ENCODE data around the gene DEFB108B.
"Not testable (repeated sequence)": the region's sequence is repeated elsewhere in the genome, so short reads cannot be mapped to it uniquely, and the experiment has no call there.

Gene DEFB108B, protein sequence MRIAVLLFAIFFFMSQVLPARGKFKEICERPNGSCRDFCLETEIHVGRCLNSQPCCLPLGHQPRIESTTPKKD

DNA sequence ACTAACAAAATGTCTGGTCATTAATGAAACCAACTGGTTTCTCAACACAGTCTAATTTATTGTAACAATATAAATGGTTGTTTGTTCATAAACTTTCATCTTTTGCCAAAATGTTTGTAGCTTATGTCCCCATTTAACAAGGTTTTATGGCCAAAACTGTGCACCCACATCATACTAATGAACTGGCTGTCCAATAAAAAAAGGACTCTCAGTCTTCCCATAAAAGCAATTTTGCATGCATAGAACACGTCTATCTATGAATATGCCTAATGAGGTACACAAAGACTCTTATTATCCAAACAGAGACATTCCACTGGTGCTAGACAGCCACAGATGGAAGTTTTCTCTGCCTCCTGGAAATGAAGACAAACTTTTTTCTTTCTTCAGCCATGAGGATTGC, at the start of gene DEFB108B:
Gene DEFB108B (plus strand): TSS at position 390 of the 400 bp plus-strand sequence. CDS start 0 bp downstream, at position 390.
- not testable (repeated sequence) for DNase-seq

DNA sequence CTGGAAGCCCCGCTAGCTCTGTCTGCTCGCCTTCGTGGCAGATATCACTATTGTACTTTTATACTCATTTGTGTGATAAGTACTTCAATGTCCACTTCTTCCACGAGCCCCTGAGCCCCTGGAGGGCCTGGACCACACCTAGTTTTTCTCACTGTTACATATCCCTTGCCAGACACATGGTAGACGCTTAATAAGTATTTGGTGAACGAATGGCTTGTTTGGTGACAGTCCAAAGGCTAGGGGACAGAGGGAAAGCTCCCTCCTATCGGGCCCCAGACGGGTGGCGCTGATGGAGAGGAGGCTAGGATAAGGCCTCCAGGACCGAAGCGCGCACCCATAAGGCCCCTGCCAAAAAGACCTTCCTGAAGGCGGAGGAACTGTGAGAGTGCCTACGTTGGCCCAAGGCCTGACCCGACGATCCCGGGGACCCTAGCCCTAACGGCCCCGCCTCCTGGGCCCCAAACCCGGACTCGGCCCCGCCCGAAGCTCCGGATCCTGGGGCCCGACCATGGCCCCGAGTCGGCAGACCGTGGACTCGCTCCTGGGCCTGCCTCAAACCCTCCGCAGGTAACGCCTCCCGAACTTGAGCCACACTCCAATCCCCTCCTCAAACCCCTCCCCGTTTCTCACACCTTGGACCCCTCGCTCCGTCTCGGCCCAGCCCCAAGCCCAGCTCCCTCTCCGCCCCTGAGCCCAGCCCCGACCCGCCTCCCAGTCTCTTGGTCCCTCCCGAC, 46.7 kb upstream of the DEFB108B start:
- DNase-seq, result peak; percentile 99

DNA sequence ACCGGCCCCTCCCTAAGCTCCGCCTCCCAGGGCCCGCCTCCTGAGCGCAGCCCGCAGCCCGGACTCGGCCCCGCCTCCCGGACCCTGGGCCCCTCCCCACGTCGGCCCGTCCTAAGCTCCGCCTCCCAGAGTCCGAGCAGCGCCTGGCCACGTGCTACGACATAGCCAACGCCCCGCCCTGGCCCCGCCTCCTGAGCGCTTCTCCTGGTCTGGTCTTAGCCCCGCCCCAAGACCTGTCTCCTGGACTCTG, 46.2 kb upstream of the DEFB108B start:
- not testable (repeated sequence) for DNase-seq

DNA sequence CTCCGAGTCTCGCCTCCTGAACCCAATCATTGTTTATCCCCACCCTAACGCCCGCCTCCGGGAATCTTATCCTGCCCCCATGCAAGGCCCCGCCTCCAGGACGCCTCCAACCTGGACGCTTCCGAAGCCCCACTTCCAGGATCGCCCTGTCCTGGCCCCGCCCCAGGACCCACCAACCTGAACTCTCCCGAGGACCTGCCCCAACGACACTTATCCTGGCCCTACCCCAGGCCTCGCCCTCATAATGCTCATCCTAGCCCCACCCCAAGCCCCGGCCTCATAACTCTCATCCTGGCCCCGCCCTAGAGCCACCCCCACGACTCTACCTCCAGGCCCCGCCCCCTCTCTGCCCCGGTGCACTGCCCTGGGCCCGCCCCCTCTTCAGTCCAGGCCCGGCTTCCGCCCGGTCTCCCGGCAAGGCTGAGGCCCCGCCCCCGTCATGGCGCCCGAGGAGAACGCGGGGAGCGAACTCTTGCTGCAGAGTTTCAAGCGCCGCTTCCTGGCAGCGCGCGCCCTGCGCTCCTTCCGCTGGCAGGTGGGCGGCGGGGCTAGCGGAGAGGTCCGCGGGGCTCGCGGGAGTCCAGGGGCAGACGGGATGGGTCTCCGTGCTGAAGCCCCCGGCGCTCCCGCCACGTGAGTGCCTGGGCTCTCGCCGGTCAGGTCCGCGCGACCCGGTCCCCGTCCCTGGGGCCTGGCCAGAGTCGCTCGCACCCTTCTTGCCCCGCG, 45.7 kb upstream of the DEFB108B start:
- DNase-seq, result peak; percentile 100

DNA sequence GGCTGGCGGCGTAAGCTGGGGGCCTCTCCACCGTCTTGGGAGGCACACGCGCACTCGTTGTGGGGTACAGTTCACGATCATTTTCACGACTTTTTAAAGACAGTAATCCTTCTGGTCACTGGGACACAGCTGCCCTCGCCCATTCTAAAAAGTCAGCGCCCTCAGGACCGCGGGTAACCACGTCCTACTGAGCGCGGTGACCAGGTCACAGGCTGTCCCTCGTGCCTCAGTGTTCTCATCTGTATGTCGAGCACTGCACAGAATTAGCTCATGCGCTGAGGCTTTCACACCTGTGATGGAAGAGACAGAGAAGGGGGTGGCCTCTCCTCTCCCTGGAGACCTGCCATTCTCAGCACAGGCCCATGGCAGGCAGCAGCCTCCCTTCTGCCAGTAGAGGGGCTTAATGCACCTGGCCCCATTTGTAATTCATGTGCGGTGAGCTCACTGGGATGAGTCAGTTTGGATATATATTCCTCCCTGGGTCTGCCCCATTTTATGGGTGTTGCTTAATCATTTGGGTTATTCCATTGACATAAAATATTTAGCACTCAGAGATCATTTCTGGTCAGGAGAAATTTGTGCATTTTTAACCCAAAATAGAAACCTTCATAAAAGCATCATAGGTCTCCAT, 45.1 kb upstream of the DEFB108B start:
- peak; percentile 77 for DNase-seq

DNA sequence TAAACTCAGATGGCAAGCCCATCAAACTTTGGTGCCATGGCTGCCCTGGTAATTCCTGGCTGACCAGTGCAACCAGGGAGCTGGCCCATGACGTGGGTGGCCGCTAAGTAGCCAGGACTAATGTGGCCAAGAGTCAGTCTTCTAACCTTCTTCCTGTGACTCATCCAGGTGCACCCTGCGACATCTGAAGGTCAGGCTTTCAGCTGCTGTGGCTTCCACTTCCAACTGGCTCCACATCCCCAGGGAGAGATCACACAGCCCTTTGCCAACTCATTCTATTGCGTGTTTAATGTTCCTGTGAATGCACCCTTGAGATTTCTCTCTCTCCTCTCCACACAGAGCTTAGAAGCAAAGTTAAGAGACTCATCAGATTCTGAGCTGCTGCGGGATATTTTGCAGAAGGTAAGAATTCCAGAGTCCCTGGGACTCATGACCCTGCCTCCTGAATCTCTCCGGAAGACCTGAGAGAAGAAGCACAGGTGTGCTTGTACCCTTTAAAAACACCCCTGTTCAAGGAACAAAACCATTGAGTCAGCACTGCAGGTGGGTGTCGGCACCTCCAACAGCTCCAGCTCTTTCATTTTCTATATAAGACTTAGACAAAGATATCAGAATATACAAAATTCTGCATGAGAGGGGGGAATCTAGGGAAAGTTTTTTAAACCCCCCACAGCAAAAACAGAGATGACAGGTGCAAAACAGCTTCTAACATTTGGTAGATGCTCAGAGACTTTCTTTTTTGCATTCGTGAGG, 43.4 kb upstream of the DEFB108B start:
- DNase-seq, result not testable (repeated sequence)

DNA sequence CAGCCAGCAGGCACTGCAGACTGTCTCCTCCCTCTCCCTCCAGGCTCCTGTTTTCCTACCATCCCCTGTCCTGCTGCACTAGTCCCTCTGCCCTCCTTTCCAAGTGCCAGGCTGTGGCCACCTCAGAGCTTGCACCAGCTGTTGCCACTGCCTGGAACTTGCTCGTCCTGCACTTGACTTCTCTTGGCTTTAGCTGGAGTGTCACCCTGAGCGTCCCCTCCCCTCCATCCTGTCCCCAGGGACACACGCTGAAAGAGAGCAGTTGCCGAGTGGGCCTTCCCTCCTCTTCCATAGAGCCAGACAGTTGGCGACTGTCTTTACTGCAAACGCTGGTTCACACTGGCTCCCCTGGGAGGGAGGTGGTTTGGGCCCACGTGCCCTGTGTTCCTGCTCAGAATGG, 41.9 kb upstream of the DEFB108B start:
- DNase-seq, result not testable (repeated sequence)

DNA sequence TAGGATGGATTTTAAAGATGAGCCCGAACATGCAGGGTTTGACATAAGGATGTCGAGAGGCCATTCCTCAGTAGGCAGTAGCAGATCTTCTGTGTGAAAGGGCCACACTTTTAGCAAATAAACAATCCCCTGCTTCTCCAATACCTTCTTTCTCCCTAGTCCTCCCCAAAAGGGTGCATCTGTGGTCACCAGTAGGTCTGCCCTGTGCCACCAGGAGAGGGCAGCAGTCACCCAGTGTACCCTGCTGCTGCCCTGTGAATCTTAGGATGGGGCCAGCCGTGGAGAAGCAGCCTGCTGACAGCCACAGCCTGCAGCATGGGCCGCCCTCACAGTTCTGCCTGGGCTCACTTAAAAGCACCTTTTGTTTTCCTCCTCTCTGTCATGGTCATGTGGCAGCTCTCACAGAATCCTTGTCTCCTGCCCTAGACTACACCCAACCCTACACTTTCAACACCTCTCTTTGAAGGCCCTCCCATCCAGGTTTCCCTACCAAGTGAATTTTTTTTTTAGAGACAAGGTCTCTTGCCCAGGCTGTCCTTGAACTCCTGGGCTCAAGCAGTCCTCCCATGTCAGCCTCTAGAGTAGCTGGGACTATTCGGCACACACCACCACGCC, 40.3 kb upstream of the DEFB108B start:
- peak; percentile 68 for DNase-seq

DNA sequence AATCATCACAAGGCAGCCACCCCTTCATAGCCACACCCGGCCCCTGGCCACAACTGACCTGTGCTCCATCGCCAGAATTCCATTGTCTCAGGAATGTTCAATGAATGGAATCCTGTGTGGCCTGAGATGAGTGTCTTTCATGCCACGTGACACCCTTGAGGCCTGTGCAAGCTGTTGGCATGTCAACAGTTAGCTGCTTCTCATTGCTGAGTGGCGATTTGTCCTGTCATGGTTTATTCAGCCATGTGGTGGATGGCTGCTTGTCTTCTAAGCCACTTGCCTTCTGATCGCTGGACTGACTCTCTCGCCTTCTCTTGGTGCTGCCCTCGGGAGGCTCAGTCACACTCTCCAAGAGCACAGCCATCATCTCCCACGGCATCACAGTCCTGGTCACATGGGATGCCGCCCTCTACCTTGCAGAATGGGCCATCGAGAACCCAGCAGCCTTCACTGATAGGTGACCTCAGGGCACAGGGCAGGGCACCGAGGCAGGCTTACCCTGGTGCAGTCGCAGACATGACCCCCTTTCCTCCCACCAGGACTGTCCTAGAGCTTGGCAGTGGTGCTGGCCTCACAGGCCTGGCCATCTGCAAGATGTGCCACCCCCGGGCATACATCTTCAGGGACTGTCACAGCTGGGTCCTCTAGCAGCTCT, 38.5 kb upstream of the DEFB108B start:
- peak; percentile 78 for DNase-seq

DNA sequence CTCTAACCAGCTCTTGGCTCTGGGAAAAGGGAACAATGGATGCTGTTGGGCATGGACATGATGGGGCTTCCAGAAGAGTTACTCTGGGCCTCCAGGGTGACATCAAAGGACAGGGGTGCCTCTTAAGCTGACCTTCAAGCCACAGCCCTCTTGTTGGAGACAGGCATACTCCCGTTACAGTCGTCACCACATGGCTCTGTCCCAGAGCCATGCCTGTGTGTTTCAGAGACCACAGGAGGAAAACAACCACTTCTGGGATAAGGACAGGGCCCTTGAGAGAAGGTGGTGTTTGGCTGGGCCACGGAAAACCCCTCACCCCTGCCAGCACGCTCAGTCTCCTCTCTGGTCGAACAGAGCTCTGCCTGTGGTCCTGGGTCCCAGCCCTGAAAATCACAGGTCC, 37.8 kb upstream of the DEFB108B start:
- peak; percentile 29 for DNase-seq

DNA sequence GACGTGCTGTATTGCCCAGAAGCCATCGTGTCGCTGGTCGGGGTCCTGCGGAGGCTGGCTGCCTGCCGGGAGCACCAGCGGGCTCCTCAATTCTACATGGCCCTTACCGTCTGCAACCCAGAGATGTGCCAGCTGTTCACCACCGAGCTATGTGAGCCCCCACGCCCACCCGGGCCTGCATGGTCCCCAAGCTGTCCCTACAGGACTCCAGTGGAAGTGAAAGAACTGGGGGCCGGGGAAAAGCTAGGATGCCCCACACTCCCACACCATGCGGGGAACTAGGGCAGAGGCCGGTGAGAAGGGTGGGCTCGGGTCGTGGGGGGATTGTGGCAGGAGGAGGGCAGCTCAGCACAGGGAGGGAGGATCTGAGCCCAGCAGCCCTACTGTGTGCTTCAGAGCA, 37.0 kb upstream of the DEFB108B start:
- peak; percentile 29 for DNase-seq

DNA sequence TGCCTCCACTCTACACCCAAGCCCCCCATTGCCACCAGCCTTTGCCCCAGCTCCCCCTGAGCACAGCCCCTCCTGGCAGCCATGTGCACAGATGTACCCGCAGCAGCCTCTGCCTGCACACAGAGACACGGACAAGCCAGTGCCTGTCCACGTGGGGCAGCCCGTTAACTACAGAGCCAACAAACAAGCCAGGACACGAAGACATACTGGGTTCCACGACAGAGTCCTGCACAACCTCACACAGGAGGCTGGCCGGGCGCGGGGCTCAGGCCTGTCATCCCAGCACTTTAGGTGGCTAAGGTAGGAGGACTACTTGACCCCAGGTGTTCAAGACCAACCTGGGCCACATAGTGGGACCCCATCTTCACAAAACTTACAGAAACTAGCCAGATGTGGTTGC, 36.2 kb upstream of the DEFB108B start:
- DNase-seq, result peak; percentile 40

DNA sequence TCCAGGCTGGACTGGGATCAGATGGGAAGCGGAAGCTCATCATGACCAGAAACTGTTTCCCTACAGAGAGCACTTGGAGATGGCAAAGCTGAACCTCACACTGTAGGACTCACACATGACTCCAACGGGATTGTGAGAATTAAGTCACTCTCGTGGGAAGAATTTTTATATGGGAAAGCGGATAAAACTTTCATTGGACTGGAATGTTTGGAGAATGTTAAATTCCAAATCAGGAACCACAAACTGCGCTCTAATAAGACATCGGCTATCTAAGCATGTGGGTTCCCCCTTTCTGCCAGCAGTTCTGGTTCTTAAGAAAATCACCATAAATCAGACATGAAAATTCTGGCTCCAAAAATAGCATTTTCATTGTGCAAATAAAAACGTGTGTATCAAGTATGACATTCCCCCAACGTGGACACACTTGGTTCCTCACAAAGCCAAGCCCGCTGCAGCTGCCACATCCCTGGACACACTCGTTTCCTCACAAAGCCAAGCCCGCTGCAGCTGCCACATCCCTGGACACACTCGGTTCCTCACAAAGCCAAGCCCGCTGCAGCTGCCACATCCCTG, 33.4 kb upstream of the DEFB108B start:
- not testable (repeated sequence) for DNase-seq

DNA sequence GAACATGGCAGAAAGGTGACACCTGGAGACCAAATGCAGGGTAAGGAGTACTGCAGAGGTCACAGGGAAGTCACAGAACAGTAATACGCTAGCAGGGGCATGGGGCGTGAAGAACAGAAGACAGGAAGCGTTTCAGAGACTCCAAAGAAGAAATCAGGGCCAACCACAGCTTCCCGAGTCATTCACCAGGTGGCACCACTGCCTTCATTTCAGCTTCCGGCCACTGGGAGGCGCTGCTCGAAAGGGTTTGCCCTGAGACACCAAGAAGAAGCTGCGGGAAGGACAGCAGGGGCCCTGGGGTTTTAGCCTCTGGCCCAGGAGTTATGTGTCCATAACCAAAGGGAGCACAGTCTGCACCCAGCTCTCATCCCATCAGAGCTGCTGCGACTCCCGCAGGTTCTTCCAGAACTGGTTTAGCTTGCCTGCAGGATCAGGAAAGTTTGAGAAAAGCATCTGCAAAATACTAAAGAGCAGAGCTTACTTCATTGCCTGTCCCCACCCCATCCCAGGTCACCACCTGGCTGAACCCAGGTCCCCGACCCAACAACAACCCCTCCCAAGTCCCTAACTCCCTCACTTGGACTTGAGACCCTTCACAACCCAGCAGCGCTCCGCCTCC, 32.6 kb upstream of the DEFB108B start:
- DNase-seq, result peak; percentile 92

DNA sequence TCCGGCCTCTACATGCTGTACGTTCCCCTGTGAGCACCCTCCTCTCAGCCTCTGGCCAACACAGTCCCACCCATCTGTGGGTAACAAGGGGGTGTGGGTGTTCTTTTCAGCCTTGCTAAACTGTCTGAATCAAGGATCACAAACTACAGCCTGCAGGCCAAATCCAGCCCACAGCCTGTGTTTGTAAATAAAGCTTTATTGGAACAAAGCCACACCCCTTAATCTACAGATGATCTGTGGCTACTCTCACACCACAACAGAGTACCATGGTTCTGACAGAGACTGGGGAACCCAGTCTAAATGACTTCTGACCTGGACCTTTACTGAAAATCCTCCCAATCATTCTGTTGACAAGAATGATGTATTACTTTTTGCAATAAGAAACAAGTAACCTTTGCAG, 32.0 kb upstream of the DEFB108B start:
- not testable (repeated sequence) for DNase-seq

DNA sequence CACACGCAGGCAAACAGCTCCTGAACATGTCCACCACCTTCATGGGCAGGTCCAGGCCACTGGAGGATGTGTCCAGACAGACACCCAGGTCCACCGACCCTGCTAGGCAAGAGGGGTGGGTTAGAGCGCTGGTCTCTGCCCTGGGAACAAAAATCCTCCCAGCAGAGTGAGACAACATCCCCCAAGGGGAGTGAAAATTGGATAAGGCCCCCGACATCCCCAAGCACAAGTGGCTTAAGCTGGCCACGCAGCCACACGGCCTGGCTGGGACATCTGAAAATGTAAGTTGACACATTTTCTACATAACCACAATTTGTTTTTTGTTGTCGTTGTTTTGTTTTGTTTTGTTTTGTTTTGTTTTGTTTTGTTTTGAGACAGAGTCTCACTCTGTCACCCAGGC, 30.1 kb upstream of the DEFB108B start:
- DNase-seq, result not testable (repeated sequence)

DNA sequence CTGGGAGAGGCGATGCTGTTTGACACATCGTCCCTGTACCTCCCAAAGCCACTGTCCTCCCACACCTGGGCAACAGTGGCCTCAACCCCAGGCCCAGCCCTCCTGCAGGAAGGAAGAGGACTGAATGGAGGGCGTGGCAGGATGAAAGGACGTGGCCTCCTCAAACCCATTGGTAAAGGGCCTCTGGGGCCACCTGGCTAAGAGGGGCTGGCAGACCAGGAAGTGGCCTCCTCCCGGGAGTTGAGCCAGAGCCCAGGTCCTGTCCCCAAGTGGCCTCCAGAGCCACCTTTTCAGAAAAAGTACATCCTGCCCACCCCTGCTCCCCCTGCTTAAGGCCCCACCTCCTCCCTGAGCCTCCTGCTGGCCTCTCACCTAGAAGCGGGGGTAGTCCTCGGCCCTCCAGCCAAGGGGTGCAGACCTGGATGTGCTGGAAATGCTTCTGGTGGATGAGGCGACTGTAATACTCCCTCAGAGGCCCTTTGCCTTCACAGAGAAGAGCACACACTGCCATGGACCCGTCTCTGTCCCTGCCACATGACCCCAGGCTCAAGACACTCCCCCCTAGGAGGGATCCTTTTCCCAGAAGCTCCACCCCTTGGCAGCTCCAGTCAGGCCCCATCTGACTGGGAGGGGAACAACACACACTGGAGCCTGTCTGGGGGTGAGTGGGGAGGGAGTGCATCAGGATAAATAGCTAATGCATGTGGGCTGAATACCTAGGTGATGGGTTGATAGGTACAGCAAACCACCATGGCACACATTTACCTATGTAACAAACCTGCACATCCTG, 28.6 kb upstream of the DEFB108B start:
- not testable (repeated sequence) for DNase-seq

DNA sequence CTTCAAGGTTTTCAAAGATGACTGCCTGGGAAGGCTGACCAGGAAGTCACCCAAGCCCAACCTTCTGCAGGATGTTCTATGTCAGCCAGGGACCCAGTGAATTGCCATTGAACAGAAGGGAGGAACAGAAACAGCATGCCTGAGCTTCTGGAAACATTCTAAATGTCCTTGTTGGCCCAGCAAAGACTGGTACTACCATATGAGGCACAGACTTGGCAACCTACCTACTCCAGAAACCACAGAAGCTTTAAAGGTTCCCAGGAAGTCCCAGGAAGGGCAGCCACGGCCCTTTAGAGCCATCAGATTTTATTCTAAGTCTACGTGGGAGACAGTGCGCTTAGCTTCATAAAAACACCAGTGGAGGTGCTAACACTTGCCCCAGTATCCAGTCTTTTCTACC, 20.5 kb upstream of the DEFB108B start:
- DNase-seq, result not testable (repeated sequence)

DNA sequence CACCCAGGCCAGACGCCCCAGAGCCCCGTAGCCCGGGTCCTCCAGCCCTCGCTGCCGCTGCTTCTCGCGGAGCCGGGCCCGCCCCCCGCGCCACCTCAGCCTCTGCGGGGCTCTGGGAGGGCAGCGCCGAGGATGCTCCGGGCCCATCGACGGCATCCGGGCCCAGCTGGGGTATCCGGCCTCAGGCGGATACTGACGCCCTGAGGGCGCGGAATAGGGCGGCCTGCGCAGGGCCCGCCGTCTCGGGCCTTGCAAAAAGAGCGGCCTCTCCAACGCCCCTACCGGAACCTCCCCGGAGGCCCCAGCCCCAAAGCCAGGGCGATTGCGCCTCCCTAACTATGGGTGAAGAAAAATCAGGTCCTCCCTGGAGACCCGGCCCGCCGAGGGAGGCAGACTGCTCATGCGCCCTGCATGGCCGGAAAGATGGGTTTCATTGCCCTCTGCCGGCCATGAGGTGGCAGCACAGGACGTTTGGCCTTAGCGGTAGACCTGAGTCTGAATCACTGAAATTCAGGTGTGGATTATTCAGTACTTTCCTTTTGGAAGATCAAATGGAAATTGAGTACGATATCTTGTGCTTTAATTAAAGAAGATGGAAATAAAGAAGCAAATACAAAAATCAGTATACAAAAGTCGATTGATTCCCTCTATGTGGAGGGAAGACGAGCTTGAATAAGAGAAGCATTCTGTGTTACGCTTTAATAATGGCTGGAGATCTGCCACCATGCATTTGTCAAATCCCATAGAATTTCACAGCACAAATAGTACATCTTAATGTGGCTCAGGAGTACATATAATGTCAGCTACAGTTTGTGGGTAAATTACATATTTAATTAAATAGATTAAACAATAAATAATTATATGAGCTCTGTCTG, 19.3 kb upstream of the DEFB108B start:
- peak; percentile 93 for DNase-seq

Data from islet precursor cell (in vitro differentiated cells).